ENCODE results near the gene TRDN. TPM values are rescaled to one million over a fixed set of nuclear protein-coding genes. Genes with fewer than 3 reads are reported as not detected.

The TRDN gene
- total RNA-seq, 6 experiments from 2014 or later = 0.06 to 0.19 TPM; not detected in 4

DNA sequence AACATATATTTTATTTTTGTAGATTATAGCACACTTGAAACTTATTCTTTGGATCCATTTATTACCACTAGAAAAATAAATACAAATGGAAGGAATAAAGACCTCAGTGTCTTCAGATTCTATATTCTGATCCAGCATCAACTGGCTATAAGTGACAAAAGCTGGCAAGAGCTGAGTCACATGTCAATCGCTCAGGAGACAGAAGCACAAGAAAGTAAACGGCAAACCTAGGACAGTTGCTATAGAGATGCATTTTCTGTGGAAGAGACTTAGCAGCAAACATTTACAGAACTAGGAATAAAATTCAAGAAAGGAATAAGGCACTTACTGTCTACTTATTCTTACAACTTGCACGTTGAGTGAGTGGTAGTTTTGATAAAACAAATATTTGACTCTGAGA is 410.4 kb downstream of the TRDN start:
- DNase-seq (no peak), ATAC-seq (no peak)
- Histone ChIP-seq H3K36me3 (no peaks in the 10 kb centered on the region), H3K4me1 (no peaks in the 10 kb centered on the region), H3K4me3 (no peak overlapping the region), H3K9me3 (no peaks in the 10 kb centered on the region), H3K27me3 (no peaks in the 10 kb centered on the region), H3K27ac (no peak overlapping the region)
- TF ChIP-seq CTCF (IDR thresholded peaks at IDR 0.05) = no peak
- no peak for TF ChIP-seq POLR2A (IDR thresholded peaks at IDR 0.05)
- 51% methylated on average over 3 of the region's 3 CpGs for WGBS (ENCODE audit: insufficient coverage, low coverage, low lambda C conversion rate, missing lambda C conversion rate)
- intact Hi-C loops (cut with DNase I) = no loop called here

DNA sequence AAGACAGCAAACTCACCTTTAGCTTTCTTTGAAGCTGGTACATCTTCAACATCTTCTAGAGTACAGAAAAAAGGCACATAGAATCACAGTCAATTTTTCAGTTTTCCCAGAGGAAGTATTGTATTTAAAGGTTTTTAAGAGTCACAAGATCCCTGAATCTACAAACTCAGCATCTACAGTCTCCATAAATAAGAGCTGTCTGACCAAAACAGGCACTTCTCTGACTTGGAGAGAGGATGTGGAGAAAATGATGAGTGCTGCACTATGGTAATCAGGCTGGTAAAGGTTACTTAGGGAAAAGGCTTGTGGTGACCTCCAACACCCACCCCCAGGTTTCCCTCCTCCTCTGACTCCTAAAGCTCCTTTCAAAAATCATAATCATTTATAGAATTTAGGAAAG is 412.7 kb downstream of the TRDN start:
- ATAC-seq (no peak), DNase-seq (no peak)
- no peak overlapping the region for H3K27ac ChIP-seq
- intact Hi-C loops (cut with DNase I) = no loop called here
- no peaks in the 10 kb centered on the region for H3K27me3 ChIP-seq
- no peaks in the 10 kb centered on the region for H3K9me3 ChIP-seq
- no peaks in the 10 kb centered on the region for H3K36me3 ChIP-seq
- H3K4me1 ChIP-seq = no peaks in the 10 kb centered on the region
- no peak overlapping the region for H3K4me3 ChIP-seq
- TF ChIP-seq POLR2A (IDR thresholded peaks at IDR 0.05) (no peak), CTCF (IDR thresholded peaks at IDR 0.05) (no peak)

DNA sequence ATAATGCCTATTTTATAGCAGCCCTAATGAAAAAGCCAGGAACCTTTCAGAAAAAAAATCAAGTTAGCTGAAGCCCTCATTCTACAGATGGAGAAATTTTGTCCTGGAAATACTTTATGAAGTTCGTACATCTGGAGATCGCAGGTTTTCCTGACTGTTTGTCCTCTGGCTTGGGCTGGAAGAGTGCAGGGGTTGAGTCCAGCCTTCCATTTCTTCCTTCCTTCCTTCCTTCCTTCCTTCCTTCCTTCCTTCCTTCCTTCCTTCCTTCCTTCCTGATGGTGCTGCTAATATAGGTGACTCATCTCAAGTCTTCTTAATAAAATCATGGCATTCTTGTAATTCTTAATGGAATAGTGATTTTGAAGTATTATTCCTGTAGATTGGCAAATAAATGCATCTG is 413.3 kb downstream of the TRDN start:
- Histone ChIP-seq H3K4me1 (no peaks in the 10 kb centered on the region), H3K27ac (no peak overlapping the region), H3K27me3 (no peaks in the 10 kb centered on the region), H3K36me3 (no peaks in the 10 kb centered on the region), H3K9me3 (no peaks in the 10 kb centered on the region), H3K4me3 (no peak overlapping the region)
- DNase-seq (no peak), ATAC-seq (no peak)
- TF ChIP-seq POLR2A (IDR thresholded peaks at IDR 0.05) = no peak
- no peak for TF ChIP-seq CTCF (IDR thresholded peaks at IDR 0.05)
- intact Hi-C loops (cut with DNase I) = no loop called here
- 68% methylated on average over 2 of the region's 2 CpGs for WGBS (ENCODE audit: insufficient coverage, low coverage, low lambda C conversion rate, missing lambda C conversion rate)

DNA sequence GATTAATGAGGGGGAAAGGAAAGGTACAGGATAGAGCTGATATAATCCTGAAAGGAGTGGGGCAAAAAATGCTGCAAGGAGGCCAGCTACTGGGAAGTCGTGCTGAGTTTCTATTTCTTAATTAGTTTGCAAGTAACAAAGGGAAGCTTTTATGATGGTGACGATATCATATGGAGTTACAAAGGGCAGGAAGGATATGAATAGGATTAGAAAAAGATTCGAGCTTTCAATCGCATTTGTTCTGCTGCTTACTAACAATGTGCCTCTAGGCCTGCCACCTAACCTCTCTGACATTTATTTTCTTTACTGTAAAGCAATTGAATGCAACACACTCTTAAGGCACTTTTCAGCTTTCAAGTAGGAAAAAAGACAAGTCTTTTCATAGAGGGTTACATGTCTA is 421.5 kb downstream of the TRDN start:
- ATAC-seq = no peak
- WGBS (ENCODE audit: insufficient coverage, low coverage, low lambda C conversion rate, missing lambda C conversion rate) = 37% methylated on average over 4 of the region's 4 CpGs

More for the DNA sequence above, 421.5 kb downstream of the TRDN start:
- Histone ChIP-seq H3K27me3 (no peaks in the 10 kb centered on the region), H3K9me3 (no peaks in the 10 kb centered on the region), H3K36me3 (no peaks in the 10 kb centered on the region), H3K4me3 (no peak overlapping the region), H3K27ac (no peak overlapping the region), H3K4me1 (no peaks in the 10 kb centered on the region)
- no peak for DNase-seq
- TF ChIP-seq CTCF (IDR thresholded peaks at IDR 0.05) = no peak
- no peak for TF ChIP-seq POLR2A (IDR thresholded peaks at IDR 0.05)
- intact Hi-C loops (cut with DNase I) = no loop called here
